GM12892 (cell line): Measurements from ENCODE around the gene MYH10.

Experiments used
- POLR2A ChIP-seq: IDR thresholded peaks from 2 replicates; pipeline ENCODE4 v1.6.1; 2011; ENCODE audit warnings: low read depth, low read length, control low read depth
- TAF1 ChIP-seq: IDR thresholded peaks from 2 replicates; pipeline ENCODE4 v1.6.1; 2011; ENCODE audit warnings: low read depth, mild to moderate bottlenecking, control low read depth, low read length, borderline replicate concordance

GRCh38 chr17:8668176-8668740 lies 37.7 kb upstream of the MYH10 start:
- TF ChIP-seq POLR2A: no peak
- no peak for TF ChIP-seq TAF1
